H1 (cell line): ENCODE measurements around the gene PKP3. TPM values are rescaled to one million over a fixed set of nuclear protein-coding genes. Genes with fewer than 3 reads are reported as not detected.
A peak's percentile ranks its signal among the peaks of the same experiment; 100 is the strongest.

Experiments used
- CTCF ChIA-PET: fragments of 300-600 bp; sonication (Branson Sonifier 250); formaldehyde crosslinking; loops from one replicate; lab custom pipeline; 2021; ENCODE audit not compliant: partially characterized antibody; lab: Charles Lee
- POLR2A ChIA-PET: fragments of 300-600 bp; sonication (Branson Sonifier 250); formaldehyde crosslinking; loops from one replicate; lab custom pipeline; 2021; ENCODE audit warnings: inconsistent platforms; ENCODE audit not compliant: partially characterized antibody; lab: Charles Lee
- DNase-seq, 2 experiments: peaks; one replicate each; pipeline versions ENCODE4 v3.0.0 to v3.0.0-alpha.2; 2010 to 2022; ENCODE audit warnings: low spot score in 2 of 2, low read depth in 1 of 2, mixed read lengths in 1 of 2
- FAIRE-seq: peaks from 2 replicates; lab custom pipeline; 2011; peaks lifted over from hg19 to GRCh38; lab: Jason Lieb, UNC
- H2AFZ ChIP-seq: 2 replicates; pipeline ENCODE4 v1.8.1; 2012; ENCODE audit warnings: low read length, inconsistent platforms
- H2AK5ac ChIP-seq: 2 replicates; pipeline ENCODE4 v1.6.1; 2013; ENCODE audit warnings: low read depth, low read length
- H2BK120ac ChIP-seq: replicated peaks from 2 replicates; pipeline ENCODE3; 2013; ENCODE audit warnings: low read depth, low read length, inconsistent platforms
- H2BK12ac ChIP-seq: 2 replicates; pipeline ENCODE4 v1.6.1; 2013; ENCODE audit warnings: low read depth, low read length
- H2BK15ac ChIP-seq: 2 replicates; pipeline ENCODE4 v1.6.1; 2013; ENCODE audit warnings: low read length
- H2BK20ac ChIP-seq: 2 replicates; pipeline ENCODE4 v1.6.1; 2013; ENCODE audit warnings: low read length
- H2BK5ac ChIP-seq: 2 replicates; pipeline ENCODE4 v1.6.1; 2013; ENCODE audit warnings: low read depth, low read length
- H3K14ac ChIP-seq: 2 replicates; pipeline ENCODE4 v1.6.1; 2013; ENCODE audit warnings: inconsistent platforms; ENCODE audit not compliant: insufficient read length
- H3K18ac ChIP-seq: 2 replicates; pipeline ENCODE4 v1.6.1; 2013; ENCODE audit warnings: low read length; ENCODE audit errors: extremely low read depth
- H3K23ac ChIP-seq: 2 replicates; pipeline ENCODE4 v1.6.1; 2013; ENCODE audit warnings: inconsistent platforms; ENCODE audit not compliant: insufficient read length
- H3K23me2 ChIP-seq: 2 replicates; pipeline ENCODE4 v1.6.1; 2013; ENCODE audit warnings: low read depth, low read length
- H3K27ac ChIP-seq: 2 replicates; pipeline ENCODE4 v1.6.1; 2011; ENCODE audit warnings: low read depth, low read length, inconsistent platforms
- H3K27me3 ChIP-seq, 4 experiments: replicated peaks in 1 of 4; 1 replicate in 1 of 4; 2 replicates in 3 of 4; pipeline versions ENCODE4 v1.6.1 to v1.8.1; 2011 to 2013; ENCODE audit warnings: low read length in 3 of 4, mild to moderate bottlenecking in 3 of 4, inconsistent platforms in 2 of 4, mixed read lengths in 2 of 4, moderate library complexity in 1 of 4; ENCODE audit not compliant: control insufficient read depth in 3 of 4, insufficient read depth in 3 of 4; ENCODE audit errors: extremely low read depth in 1 of 4
- H3K36me3 ChIP-seq, 4 experiments: 2 replicates each; pipeline versions ENCODE4 v1.6.1 to v1.8.1; 2011 to 2013; ENCODE audit warnings: mild to moderate bottlenecking in 4 of 4, low read length in 3 of 4, moderate library complexity in 2 of 4, control low read depth in 1 of 4, inconsistent platforms in 1 of 4; ENCODE audit not compliant: insufficient read depth in 4 of 4, control insufficient read depth in 2 of 4
- H3K4ac ChIP-seq: replicated peaks from 2 replicates; pipeline ENCODE3; 2013; ENCODE audit warnings: low read length, low read depth, mixed read lengths, inconsistent platforms; ENCODE audit not compliant: insufficient read length
- H3K4me1 ChIP-seq, 4 experiments: replicated peaks in 1 of 4; 1 replicate in 1 of 4; 2 replicates in 3 of 4; pipeline versions ENCODE4 v1.6.1 to v1.8.1; 2011 to 2013; ENCODE audit warnings: low read length in 3 of 4, inconsistent platforms in 2 of 4, mixed read lengths in 1 of 4; ENCODE audit not compliant: insufficient read depth in 4 of 4, control insufficient read depth in 3 of 4
- H3K4me2 ChIP-seq, 2 experiments: 2 replicates each; pipeline versions ENCODE4 v1.6.1 to v1.8.1; 2011 to 2013; ENCODE audit warnings: low read depth in 2 of 2, low read length in 2 of 2, control low read depth in 1 of 2, inconsistent platforms in 1 of 2, mild to moderate bottlenecking in 1 of 2; ENCODE audit not compliant: insufficient read depth in 1 of 2
- H3K4me3 ChIP-seq, 4 experiments: fragments of 200-600, 300-600 bp in 1 of 4; sonication (generic), shearing (Covaris generic), sonication (Bioruptor Twin) in 1 of 4; 2 replicates each; pipeline versions ENCODE4 v1.5.1 to v1.8.1; 2011 to 2016; ENCODE audit warnings: low read length in 4 of 4, low read depth in 3 of 4, control low read depth in 2 of 4, inconsistent platforms in 2 of 4, mild to moderate bottlenecking in 2 of 4, mixed read lengths in 1 of 4, moderate library complexity in 1 of 4; ENCODE audit not compliant: insufficient read depth in 2 of 4; ENCODE audit errors: extremely low read depth in 1 of 4
- H3K56ac ChIP-seq: replicated peaks from 2 replicates; pipeline ENCODE3; 2013; ENCODE audit warnings: low read depth, mild to moderate bottlenecking, mixed read lengths, low read length, inconsistent platforms; ENCODE audit not compliant: insufficient read length
- H3K79me1 ChIP-seq: 2 replicates; pipeline ENCODE4 v1.6.1; 2013; ENCODE audit warnings: low read depth, low read length, control low read depth
- H3K79me2 ChIP-seq, 2 experiments: 2 replicates each; pipeline versions ENCODE4 v1.6.1 to v1.8.1; 2012 to 2013; ENCODE audit warnings: low read length in 2 of 2, mild to moderate bottlenecking in 2 of 2, inconsistent platforms in 1 of 2; ENCODE audit not compliant: insufficient read depth in 2 of 2, control insufficient read depth in 1 of 2
- H3K9ac ChIP-seq, 4 experiments: replicated peaks in 1 of 4; 1 replicate in 1 of 4; 2 replicates in 3 of 4; pipeline versions ENCODE4 v1.6.1 to v1.8.1; 2011 to 2013; ENCODE audit warnings: low read depth in 3 of 4, low read length in 3 of 4, control low read depth in 2 of 4, mild to moderate bottlenecking in 2 of 4, moderate library complexity in 2 of 4, inconsistent platforms in 1 of 4; ENCODE audit errors: extremely low read depth in 1 of 4
- H3K9me3 ChIP-seq, 2 experiments: 2 replicates each; pipeline versions ENCODE4 v1.6.1 to v1.8.1; 2012 to 2013; ENCODE audit warnings: mild to moderate bottlenecking in 2 of 2, moderate library complexity in 2 of 2, control low read depth in 1 of 2, inconsistent platforms in 1 of 2, low read depth in 1 of 2, low read length in 1 of 2, mixed read lengths in 1 of 2; ENCODE audit not compliant: insufficient read depth in 2 of 2
- H4K20me1 ChIP-seq, 2 experiments: replicated peaks in 1 of 2; 2 replicates each; pipeline versions ENCODE3 to v1.8.1; 2011 to 2013; ENCODE audit warnings: inconsistent platforms in 2 of 2, low read length in 2 of 2, mild to moderate bottlenecking in 1 of 2; ENCODE audit not compliant: insufficient read depth in 2 of 2, control insufficient read depth in 1 of 2
- H4K5ac ChIP-seq: 2 replicates; pipeline ENCODE4 v1.6.1; 2013; ENCODE audit warnings: low read length, low read depth, mixed read lengths, inconsistent platforms; ENCODE audit not compliant: insufficient read length
- H4K8ac ChIP-seq: 2 replicates; pipeline ENCODE4 v1.8.0; 2013; ENCODE audit warnings: mild to moderate bottlenecking, moderate library complexity, low read length, inconsistent platforms; ENCODE audit not compliant: insufficient read depth; ENCODE audit errors: extremely low read depth
- H4K91ac ChIP-seq: replicated peaks from 2 replicates; pipeline ENCODE3; 2013; ENCODE audit warnings: low read length, mixed read lengths, inconsistent platforms; ENCODE audit not compliant: insufficient read length
- ATF2 ChIP-seq: IDR thresholded peaks from 2 replicates; pipeline ENCODE4 v1.6.1; 2012; ENCODE audit warnings: low read length, inconsistent platforms
- BCL11A ChIP-seq, 2 experiments: IDR thresholded peaks; one replicate each; pipeline ENCODE4 v1.6.1; 2011; ENCODE audit warnings: low read depth in 2 of 2, low read length in 2 of 2, mild to moderate bottlenecking in 2 of 2
- GABPA ChIP-seq: IDR thresholded peaks from 2 replicates; pipeline ENCODE4 v1.6.1; 2011; ENCODE audit warnings: mild to moderate bottlenecking, low read length, moderate library complexity, borderline replicate concordance; ENCODE audit not compliant: insufficient read depth
- HDAC2 ChIP-seq, 2 experiments: fragments of 300-600 bp in 1 of 2; sonication (generic) in 1 of 2; IDR thresholded peaks; 2 replicates each; pipeline ENCODE4 v1.6.1; 2011 to 2012; ENCODE audit warnings: low read depth in 2 of 2, low read length in 2 of 2, mild to moderate bottlenecking in 2 of 2, moderate library complexity in 2 of 2, borderline replicate concordance in 1 of 2, inconsistent platforms in 1 of 2
- KDM4A ChIP-seq: IDR thresholded peaks from one replicate; pipeline ENCODE4 v1.7.1; 2012; ENCODE audit warnings: low read depth, mild to moderate bottlenecking, moderate library complexity, low read length, inconsistent platforms; ENCODE audit not compliant: severe bottlenecking
- RFX5 ChIP-seq: IDR thresholded peaks from 2 replicates; pipeline ENCODE4 v1.6.1; 2011; ENCODE audit warnings: low read depth, low read length, improper control_type of control experiment, borderline replicate concordance
- SIX5 ChIP-seq: IDR thresholded peaks from 2 replicates; pipeline ENCODE4 v1.6.1; 2011; ENCODE audit warnings: mild to moderate bottlenecking, low read depth, low read length
- SP4 ChIP-seq: IDR thresholded peaks from 2 replicates; pipeline ENCODE4 v1.6.1; 2012; ENCODE audit warnings: low read length, inconsistent platforms
- TAF1 ChIP-seq: IDR thresholded peaks from 2 replicates; pipeline ENCODE4 v1.6.1; 2011; ENCODE audit warnings: mild to moderate bottlenecking, low read depth, low read length
- YY1 ChIP-seq: IDR thresholded peaks from 2 replicates; pipeline ENCODE4 v1.6.1; 2011; ENCODE audit warnings: low read depth, mild to moderate bottlenecking, low read length
- whole genome bisulfite sequencing, 2 experiments: shearing (Covaris generic) in 1 of 2; methylation state at CpG; one replicate each; pipeline versions ENCODE4 v1.1.6 to v1.1.7; 2013 to 2015; ENCODE audit warnings: low lambda C conversion rate in 2 of 2, mixed read lengths in 2 of 2, inconsistent platforms in 1 of 2, low coverage in 1 of 2, missing lambda C conversion rate in 1 of 2; ENCODE audit not compliant: insufficient replicate concordance in 2 of 2, insufficient coverage in 1 of 2, insufficient read length in 1 of 2; ENCODE audit errors: extremely low coverage in 1 of 2, missing lambda C conversion rate in 1 of 2; 5-methylcytosine and 5-hydroxymethylcytosine counted together
- polyA plus RNA-seq, 7 experiments: library from polyadenylated mRNA; depleted of rRNA in 3 of 7; stranded (reverse) in 5 of 7; unstranded in 2 of 7; fragments of >200 nt in 5 of 7; fragments of 200-250 nt in 2 of 7; gene quantifications; 1 replicate in 5 of 7; 2 replicates in 1 of 7; 4 replicates in 1 of 7; pipeline versions ENCODE4 v1.2.1 to v1.2.3, GENCODE V29; 2011 to 2013; ENCODE audit warnings: missing spikeins in 2 of 7, mixed read lengths in 2 of 7
- total RNA-seq: library from RNA; stranded (reverse); fragmentation: NEBNext Ultra II Directional; extraction: Animal tissue kit (Norgen Biotek cat#: 25700); gene quantifications from 2 replicates; pipeline ENCODE4 v1.2.1, GENCODE V29; 2021

The PKP3 gene
- total and polyA plus RNA-seq, 2 of the 8 experiments (the other 6 are each of a cell fraction or from before 2014, with no cell fraction given), result 16.7 to 28.7 TPM

- WGBS, 2 experiments, result 92% methylated on average over 21 of the region's 23 CpGs; no CpG with 5 or more reads in 1 of the 2 experiments
- Histone ChIP-seq H3K9ac (no peak overlapping the region), H4K91ac (no peak overlapping the region), H3K4me3 (no peak overlapping the region), H3K23me2 (peaks cover 2% of the 10 kb centered on the region; the same call in 1 of the 2 replicates), H3K27me3 (no peaks in the 10 kb centered on the region), H4K20me1 (no peaks in the 10 kb centered on the region), H3K9me3 (peaks cover 6 to 10% of the 10 kb centered on the region in 2 experiments; a peak in 3 of 4 replicates), H3K56ac (no peak overlapping the region), H2BK120ac (no peak overlapping the region), H2AK5ac (0 out of 2 replicates have a peak overlapping the region, but pooled peaks have one; percentile 39), H3K36me3 (0 out of 8 replicates have a peak, but pooled peaks cover 0 to 2% (median 0%) of the 10 kb centered on the region in 4 experiments), H3K18ac (no peak overlapping the region), H3K27ac (no peak overlapping the region), H4K5ac (no peak overlapping the region), H3K4me2 (no peak overlapping the region), H4K8ac (no peak overlapping the region; the same call in 1 of the 2 replicates), H2BK20ac (peak overlapping the region; percentile 90; the same call in 1 of the 2 replicates), H2AFZ (no peak overlapping the region), H2BK12ac (peak overlapping the region; percentile 75; the same call in 1 of the 2 replicates), H2BK5ac (no peak overlapping the region; the same call in 1 of the 2 replicates), H3K14ac (no peak overlapping the region), H3K4ac (no peak overlapping the region), H3K4me1 (peaks cover 0 to 15% (median 7%) of the 10 kb centered on the region in 4 experiments; a peak in 5 of 7 replicates), H3K79me1 (no peaks in the 10 kb centered on the region), H3K79me2 (no peaks in the 10 kb centered on the region), H3K23ac (no peak overlapping the region), H2BK15ac (no peak overlapping the region)
- CTCF ChIA-PET, result interaction anchor here (0.6 to 2.1 kb wide), 8 partner anchors 13 to 83 kb away, joined by 3 to 5 read pairs (median 3); no protein-coding TSS in a partner anchor
- FAIRE-seq, result no peak
- POLR2A ChIA-PET, result interaction anchor here (0.8 to 3.6 kb wide), 4 partner anchors 10 to 34 kb away, joined by 3 to 21 read pairs (median 8); partner anchors contain the start of gene PTDSS2
- DNase-seq, result no peak
- no peak for TF ChIP-seq ATF2
- no peak for TF ChIP-seq GABPA
- no peak for TF ChIP-seq YY1
- TF ChIP-seq HDAC2 (IDR thresholded peaks at IDR 0.05; ENCODE audit: borderline replicate concordance in 1 of 2, low read depth in 2 of 2, low read length in 2 of 2), result no peak
- TF ChIP-seq SP4, result no peak
- TF ChIP-seq KDM4A, result no peak
- TF ChIP-seq TAF1, result no peak
- no peak for TF ChIP-seq SIX5
- no peak for TF ChIP-seq BCL11A (IDR thresholded peaks at IDR 0.05; ENCODE audit: low read depth in 2 of 2, low read length in 2 of 2)
- no peak for TF ChIP-seq RFX5
Measured at GRCh38 chr11:439315-440064, 45.5 kb downstream of the PKP3 start.
